ENCODE measurements around the gene RNU6-9.

- TF ChIP-seq, protein P1, sequence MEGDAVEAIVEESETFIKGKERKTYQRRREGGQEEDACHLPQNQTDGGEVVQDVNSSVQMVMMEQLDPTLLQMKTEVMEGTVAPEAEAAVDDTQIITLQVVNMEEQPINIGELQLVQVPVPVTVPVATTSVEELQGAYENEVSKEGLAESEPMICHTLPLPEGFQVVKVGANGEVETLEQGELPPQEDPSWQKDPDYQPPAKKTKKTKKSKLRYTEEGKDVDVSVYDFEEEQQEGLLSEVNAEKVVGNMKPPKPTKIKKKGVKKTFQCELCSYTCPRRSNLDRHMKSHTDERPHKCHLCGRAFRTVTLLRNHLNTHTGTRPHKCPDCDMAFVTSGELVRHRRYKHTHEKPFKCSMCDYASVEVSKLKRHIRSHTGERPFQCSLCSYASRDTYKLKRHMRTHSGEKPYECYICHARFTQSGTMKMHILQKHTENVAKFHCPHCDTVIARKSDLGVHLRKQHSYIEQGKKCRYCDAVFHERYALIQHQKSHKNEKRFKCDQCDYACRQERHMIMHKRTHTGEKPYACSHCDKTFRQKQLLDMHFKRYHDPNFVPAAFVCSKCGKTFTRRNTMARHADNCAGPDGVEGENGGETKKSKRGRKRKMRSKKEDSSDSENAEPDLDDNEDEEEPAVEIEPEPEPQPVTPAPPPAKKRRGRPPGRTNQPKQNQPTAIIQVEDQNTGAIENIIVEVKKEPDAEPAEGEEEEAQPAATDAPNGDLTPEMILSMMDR (IDR thresholded peaks at IDR 0.05): no peak
- no peak for TF ChIP-seq POLR2A (IDR thresholded peaks at IDR 0.05)
These were observed 9.4 kb downstream of the RNU6-9 start for GRCh38 chr19:902446-903226.
